C1 segment of cervical spinal cord (tissue), 14 donors: Measurements from ENCODE around the gene COL4A4.
"Not testable (repeated sequence)": the region's sequence is repeated elsewhere in the genome, so short reads cannot be mapped to it uniquely, and the experiment has no call there.

ENCODE experiments used
- DNase-seq, 14 donors: peaks; one replicate each; lab custom pipeline; 2025; lab: John Stamatoyannopoulos, UW

Gene COL4A4

DNA sequence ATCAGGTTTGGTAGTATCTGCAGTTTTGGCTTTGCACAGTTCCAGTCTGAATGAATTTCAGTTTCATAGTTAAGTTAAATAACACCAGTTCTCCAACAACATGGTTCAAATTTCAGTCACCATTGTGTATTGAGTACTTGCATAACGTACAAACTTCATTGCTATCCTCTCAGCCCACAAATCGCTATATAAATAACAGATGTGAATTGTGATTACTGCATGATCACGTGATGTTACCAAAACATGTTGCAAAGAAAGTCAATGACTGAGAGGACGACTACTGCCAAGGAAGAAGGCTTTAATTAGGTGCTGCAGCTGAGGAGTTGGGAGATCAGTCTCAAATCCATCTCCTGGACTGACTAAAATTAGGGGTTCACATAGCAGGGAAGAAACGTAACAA, 48.2 kb downstream of the COL4A4 start:
- no peak for DNase-seq

DNA sequence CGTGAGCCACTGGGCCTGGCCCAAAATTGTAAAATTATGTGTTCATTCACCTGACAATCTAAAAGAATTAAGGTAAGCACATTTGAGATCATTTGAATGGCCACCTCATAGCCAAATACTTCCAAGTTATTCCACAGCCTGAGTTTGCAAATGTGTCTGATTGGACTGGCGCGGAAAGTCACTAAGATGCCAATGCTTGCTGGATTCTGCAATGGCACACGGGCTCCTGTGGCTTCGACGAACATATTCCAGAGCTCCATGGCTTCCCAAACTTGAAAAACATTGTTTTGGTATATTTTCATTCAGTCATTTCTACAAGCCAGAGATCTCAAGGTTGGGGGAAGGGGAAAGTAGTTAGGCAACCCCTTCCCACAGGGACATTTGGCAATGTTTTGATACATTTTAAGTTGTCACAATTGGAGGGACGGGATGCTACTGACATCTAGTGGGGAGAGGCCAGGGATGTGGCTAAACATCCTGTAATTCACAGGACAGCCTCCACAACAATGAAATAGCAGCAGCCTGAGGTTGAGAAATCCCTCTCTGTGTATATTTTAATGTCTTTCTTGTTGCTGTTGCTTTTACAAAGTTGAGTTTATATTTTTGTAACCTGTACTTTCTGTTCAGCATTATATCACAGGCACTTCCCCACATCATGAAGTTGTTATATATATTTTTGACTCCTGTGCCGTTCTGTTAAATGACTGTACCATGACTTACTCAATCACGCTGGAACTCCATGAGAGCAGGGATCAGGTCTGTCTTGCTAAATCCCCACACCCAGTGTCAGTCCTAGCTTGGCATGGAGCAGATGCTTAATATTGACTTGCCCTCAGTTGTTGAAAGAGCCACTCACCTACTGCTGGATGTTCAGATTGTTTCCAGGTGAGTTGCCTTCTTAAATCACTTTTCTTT, 56.9 kb downstream of the COL4A4 start:
- peak in 5 of 14 donors; percentile 5 to 21 (median 17) for DNase-seq

GRCh38 chr2:227103583-227103982, 60.4 kb downstream of the COL4A4 start:
- DNase-seq: no peak

- DNase-seq: no peak
Measured at GRCh38 chr2:227099340-227099739, 64.7 kb downstream of the COL4A4 start.

DNA sequence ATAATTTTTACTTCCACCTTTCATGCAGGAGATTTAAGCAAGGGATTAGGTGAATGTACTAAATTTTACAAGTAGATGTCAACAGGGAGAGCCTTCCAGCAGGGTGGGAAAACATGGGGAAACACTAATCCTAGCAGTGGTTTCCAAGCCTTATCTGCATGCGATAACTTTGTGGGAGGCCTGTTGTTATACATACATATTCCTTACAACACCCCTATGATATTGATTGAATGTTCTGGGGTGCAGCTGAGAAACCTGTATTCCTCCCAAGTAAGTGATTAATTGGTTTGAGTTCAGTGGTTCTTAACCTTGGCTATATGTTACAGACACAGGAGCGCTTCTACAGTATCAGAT, 65.9 kb downstream of the COL4A4 start:
- no peak for DNase-seq

- no peak for DNase-seq
Measured at GRCh38 chr2:227097495-227098161, 66.4 kb downstream of the COL4A4 start.

DNA sequence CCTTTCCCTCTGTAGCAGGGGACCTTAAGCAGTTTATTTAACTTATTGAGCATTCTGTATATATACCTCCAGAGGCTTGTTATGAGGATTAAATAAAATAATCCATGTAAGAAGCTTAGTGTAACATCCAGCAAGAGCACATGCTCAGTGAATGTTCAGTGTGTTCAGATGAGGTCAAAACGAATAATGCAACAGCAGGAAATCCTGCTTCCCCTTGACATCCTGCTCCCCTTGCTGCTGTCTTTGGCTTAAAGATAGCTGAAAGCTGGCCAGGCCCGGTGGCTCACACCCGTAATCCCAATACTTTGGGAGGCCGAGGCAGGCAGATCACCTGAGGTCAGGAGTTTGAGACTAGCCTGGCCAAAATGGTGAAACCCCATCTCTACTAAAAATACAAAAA, 68.7 kb downstream of the COL4A4 start:
- no peak for DNase-seq

- DNase-seq: no peak
Measured at GRCh38 chr2:227082286-227082685, 81.7 kb downstream of the COL4A4 start.

DNA sequence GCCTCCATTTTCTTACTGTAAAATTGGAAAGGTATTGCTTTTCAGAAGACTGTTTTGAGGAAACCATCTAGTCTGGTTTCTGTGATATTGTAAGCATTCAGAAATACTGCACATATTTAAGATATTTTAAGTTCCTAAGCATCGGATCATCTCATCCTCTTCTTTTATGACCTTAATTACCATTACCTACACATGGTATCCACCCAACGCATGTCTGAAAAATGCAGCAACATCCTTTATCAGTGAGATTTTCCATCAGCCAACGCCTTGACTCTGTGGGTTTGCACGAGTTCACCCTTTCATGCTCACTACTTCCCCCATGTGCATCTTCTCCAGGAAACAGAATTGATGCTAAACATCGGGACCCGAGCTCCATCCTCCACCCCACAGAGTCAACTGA, 84.3 kb downstream of the COL4A4 start:
- no peak for DNase-seq

DNA sequence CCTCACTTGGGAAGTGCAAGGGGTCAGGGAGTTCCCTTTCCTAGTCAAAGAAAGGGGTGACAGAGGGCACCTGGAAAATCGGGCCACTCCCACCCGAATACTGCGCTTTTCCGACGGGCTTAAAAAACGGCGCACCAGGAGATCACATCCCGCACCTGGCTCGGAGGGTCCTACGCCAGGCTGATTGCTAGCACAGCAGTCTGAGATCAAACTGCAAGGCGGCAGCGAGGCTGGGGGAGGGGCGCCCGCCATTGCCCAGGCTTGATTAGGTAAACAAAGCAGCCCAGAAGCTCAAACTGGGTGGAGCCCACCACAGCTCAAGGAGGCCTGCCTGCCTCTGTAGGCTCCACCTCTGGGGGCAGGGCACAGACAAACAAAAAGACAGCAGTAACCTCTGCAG, 98.9 kb downstream of the COL4A4 start:
- not testable (repeated sequence) for DNase-seq

GRCh38 chr2:227058888-227059399, 105.1 kb downstream of the COL4A4 start:
- DNase-seq: no peak

- no peak for DNase-seq
Measured at GRCh38 chr2:227057743-227058447, 106.1 kb downstream of the COL4A4 start.

DNA sequence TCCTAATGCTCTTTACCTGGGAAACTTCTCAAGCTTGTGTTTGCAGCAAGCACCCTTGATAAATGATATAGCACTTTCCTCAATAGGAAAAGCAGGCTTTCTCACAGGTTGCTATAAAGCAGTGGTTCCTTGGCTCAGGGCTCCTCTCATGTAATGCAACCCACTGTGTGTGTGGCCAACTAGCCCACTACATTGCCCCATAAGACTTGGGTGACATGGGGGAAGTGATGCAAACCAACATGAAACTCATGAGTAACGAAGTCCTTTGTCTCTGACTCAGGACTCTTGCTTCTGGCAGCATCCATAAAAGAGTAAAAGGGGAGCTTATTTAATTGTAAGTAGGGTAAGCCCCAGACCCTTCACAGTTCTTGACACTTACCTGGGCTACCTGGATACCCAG, 106.9 kb downstream of the COL4A4 start:
- DNase-seq: no peak

DNA sequence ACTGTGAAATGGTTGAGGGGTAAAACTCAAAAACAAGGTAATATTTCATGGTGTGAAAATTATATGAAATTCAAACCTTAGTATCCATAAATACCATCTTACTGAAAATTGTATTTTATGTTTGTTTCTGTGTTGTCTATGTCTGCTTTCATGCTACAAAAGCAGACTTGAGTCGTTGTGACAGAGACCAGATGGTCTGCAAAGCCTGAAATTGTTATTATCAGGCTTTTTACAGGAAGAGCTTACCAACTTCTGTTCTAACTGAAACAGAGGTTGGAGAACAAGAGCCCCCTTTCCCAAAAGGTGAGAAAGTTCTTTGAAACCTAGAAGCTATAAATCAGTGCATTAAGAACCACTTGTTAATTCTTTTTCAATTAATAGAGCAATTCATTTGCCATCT, 110.0 kb downstream of the COL4A4 start:
- DNase-seq: no peak

GRCh38 chr2:227052879-227053278, 111.1 kb downstream of the COL4A4 start:
- DNase-seq: no peak

DNA sequence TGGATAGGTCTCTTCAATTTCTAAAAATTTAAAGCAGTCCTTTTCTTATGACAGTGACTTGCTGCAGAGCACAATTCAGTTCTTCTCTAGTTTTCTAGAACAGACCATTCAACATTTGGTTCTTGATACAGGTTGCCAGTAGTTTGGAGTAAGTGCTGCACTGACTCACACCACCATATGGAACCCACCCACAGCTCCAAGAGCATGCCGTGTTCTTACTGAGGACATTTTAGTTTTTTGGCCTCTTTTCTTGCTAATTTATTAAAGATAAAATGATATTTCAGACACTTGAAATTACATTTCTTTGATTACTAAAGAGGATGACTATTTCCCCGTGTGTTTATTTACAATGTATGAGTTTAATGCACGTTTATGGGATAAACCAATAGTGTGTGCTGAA, 120.0 kb downstream of the COL4A4 start:
- DNase-seq: no peak

DNA sequence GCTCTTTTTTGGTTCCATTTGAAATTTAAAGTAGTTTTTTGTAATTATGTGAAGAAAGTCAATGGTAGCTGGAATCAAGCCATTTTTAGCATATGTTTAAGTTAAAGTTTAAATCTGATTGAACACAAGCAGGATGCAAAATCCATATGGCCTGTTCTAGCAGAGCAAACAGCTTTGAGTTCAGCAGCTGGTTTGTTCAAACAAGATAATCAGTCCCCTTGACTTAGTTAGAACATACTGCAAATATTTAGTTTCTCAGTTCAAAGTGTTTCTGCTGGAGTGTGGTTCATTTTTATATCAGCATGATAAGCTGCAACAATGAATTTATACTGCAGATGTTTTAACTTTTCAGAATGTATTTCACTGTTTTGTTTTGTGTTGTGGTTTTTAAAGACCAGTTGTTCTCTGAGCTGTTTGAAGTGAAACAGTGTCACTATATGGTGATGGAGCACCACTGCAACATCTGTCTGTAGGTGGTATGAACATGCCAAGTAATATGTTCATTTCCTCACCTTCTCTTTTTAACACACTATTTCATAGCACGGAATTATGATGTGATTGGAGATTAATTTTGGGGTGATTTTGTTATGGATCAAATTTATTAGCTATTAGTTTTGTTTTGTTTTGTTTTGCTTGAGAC, 125.3 kb downstream of the COL4A4 start:
- DNase-seq: no peak

DNA sequence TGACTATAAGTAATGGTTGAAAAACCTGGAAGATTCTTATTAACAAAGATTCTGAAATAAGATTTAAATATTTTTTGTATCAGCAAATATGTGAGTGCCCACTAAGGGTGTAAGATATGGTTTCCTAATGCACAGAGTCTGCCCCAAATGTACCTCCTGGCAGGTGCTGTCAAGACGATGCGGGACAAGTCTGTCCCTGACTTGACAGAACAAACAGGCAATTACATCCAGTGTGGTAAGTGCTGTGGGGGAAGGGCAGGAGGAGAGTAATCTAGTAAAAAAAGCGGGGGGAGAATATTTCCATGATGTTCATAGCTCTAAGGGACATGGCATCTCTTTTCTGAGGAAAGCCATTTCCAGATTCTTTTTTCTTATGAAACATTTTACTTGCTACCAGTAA, 127.5 kb downstream of the COL4A4 start:
- no peak for DNase-seq

GRCh38 chr2:227035711-227036367, 128.2 kb downstream of the COL4A4 start:
- no peak for DNase-seq

DNA sequence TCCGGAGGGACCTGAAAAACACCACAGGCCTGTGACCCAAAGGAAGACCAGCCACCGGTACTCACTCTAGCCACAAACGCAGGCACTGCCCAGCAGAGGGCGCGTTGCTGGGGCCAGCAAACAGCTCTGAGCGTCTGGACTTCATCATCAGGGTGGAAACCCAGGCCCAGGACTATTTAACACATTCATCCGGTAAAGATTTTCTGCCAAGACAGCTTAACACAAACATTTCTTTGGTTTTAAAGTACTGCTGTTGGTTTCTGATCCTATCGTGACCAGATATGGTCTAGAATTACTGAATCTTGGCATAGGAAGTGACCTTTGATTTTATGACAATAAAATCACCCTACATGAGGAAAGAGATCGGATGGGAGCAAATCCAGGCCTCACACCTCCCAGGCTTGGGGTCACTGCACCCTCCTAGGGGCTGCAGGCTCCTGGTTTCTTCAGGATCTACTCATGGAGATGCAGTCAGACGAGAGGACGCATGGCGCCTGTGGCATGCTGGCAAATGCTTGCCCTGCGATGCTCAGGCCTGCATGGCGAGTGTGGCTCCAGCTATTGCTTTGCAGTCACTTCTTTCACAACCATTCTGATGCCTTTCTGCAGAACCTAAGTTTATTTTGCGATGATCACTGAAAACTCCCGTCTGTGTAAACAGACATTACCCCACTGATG, 130.4 kb downstream of the COL4A4 start:
- DNase-seq: no peak

DNA sequence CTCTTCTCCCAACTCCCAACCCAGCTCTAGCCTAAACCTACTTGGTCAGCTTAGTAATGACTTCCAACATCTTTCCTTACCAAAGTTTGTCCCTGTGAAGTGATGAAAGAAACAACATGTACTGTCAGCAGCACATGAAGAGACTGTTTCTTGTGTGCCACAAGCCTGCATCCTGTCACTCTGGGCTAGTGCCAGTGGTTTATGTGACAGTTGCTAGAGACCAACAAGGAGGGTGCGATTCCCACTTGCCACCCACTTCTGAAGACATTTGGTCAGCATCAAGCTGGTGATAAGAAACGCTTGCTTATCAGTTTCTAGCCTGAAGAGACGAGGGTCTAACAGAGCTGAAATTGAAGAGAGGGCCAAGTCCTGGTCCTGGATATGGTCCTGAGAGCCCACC, 132.6 kb downstream of the COL4A4 start:
- DNase-seq: no peak
